ENCODE data around the gene RIC3. TPM values are rescaled to one million over a fixed set of nuclear protein-coding genes. Genes with fewer than 3 reads are reported as not detected.

The RIC3 gene
- total RNA-seq, 1 donor from 2014 or later = 12.9 TPM

- no peak for DNase-seq
- intact Hi-C loops (cut with micrococcal nuclease) = no loop called here
- Histone ChIP-seq H3K27ac (replicated peaks) (no peak overlapping the region), H3K36me3 (no peaks in the 10 kb centered on the region), H3K4me1 (peaks cover 65% of the 10 kb centered on the region), H3K4me3 (no peak overlapping the region), H3K27me3 (ENCODE audit: low read depth) (no peaks in the 10 kb centered on the region), H3K9me3 (replicated peaks) (no peaks in the 10 kb centered on the region)
- no peak for TF ChIP-seq CTCF (IDR thresholded peaks at IDR 0.05; ENCODE audit: borderline replicate concordance)
Observed at GRCh38 chr11:8059030-8059429, 109.8 kb downstream of the RIC3 start.

- Histone ChIP-seq H3K27ac (replicated peaks) (no peak overlapping the region), H3K4me1 (peaks cover 57% of the 10 kb centered on the region), H3K36me3 (no peaks in the 10 kb centered on the region), H3K9me3 (replicated peaks) (no peaks in the 10 kb centered on the region), H3K4me3 (no peak overlapping the region), H3K27me3 (ENCODE audit: low read depth) (no peaks in the 10 kb centered on the region)
- intact Hi-C loops (cut with micrococcal nuclease) = no loop called here
- TF ChIP-seq CTCF (IDR thresholded peaks at IDR 0.05; ENCODE audit: borderline replicate concordance) = no peak
- DNase-seq = no peak
Observed at GRCh38 chr11:8058216-8058615, 110.6 kb downstream of the RIC3 start.

GRCh38 chr11:8056810-8057463 is 111.9 kb downstream of the RIC3 start:
- Histone ChIP-seq H3K4me1 (peaks cover 44% of the 10 kb centered on the region), H3K9me3 (replicated peaks) (no peaks in the 10 kb centered on the region), H3K27me3 (ENCODE audit: low read depth) (no peaks in the 10 kb centered on the region), H3K4me3 (no peak overlapping the region), H3K27ac (replicated peaks) (peak overlapping the region; percentile 51), H3K36me3 (no peaks in the 10 kb centered on the region)
- TF ChIP-seq CTCF (IDR thresholded peaks at IDR 0.05; ENCODE audit: borderline replicate concordance) = no peak
- no peak for DNase-seq
- intact Hi-C loops (cut with micrococcal nuclease) = no loop called here

Other genes with a start within 250 kb of the RIC3 start
- not detected for gene OR10A6, start 237.8 kb downstream of the RIC3 start, total RNA-seq
- gene OR10A3, start 227.3 kb downstream of the RIC3 start, total RNA-seq = not detected
- not detected for gene NLRP10, start 203.6 kb downstream of the RIC3 start, total RNA-seq
- gene EIF3F, start 181.7 kb downstream of the RIC3 start, total RNA-seq = 151 TPM
- 22.8 TPM for gene TUB, start 87.8 kb downstream of the RIC3 start, total RNA-seq
- 2.3 TPM for gene LMO1, start 94.9 kb upstream of the RIC3 start, total RNA-seq

Data from left ventricle myocardium inferior (tissue), 1 donor.